Spleen (tissue), 7 donors: ENCODE measurements around the gene HNRNPD.

Experiments
- POLR2A ChIP-seq, 3 donors: fragments of 450-650 bp; IDR thresholded peaks; one replicate each; pipeline ENCODE4 v1.5.1; 2017; ENCODE audit warnings: antibody characterized with exemption in 3 of 3, mild to moderate bottlenecking in 1 of 3
- POLR2AphosphoS5 ChIP-seq, 3 donors: sonication (generic); formaldehyde crosslinking; IDR thresholded peaks; one replicate each; pipeline ENCODE4 v1.5.1; 2017; ENCODE audit warnings: antibody characterized with exemption in 3 of 3
- TF ChIP-seq, protein P1 (sequence below), 11 experiments: fragments of 200-600 bp in 7 of 11; fragments of 450-650 bp in 4 of 11; sonication (generic) in 4 of 11; IDR thresholded peaks in 8 of 11; conservative IDR thresholded peaks in 3 of 11; 1 replicate in 7 of 11; 2 replicates in 4 of 11; pipeline versions ENCODE4 v1.4.0 to v1.8.0; 2016 to 2021; ENCODE audit warnings: antibody characterized with exemption in 11 of 11, inconsistent platforms in 4 of 11, mild to moderate bottlenecking in 1 of 11
- donor health status: DM: no; HTN: no; CAD: no; lungs with moderate emphysema.
- donor health status: DM: no; HTN: no; CAD: no.
- donor health status: DM: no; HTN: no; CAD: no.

DNA sequence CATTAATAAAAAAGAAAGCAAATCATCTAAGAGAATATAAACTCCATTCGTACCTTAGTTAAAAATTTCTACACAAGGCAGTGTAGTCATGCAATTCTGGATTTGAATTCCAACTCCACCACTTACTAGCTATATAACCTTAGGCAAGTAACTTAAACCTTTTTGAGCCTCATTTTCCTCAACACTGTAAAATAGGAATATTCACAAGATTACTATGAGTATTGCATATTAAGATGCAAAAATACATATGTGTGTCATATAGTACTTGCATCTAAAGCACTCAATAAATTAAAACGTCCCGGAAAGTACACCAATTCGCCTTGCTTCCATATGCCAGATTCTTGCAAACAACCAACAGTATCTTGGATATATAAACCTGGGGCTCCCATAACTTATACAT lies 42.0 kb downstream of the HNRNPD start:
- TF ChIP-seq, protein P1, sequence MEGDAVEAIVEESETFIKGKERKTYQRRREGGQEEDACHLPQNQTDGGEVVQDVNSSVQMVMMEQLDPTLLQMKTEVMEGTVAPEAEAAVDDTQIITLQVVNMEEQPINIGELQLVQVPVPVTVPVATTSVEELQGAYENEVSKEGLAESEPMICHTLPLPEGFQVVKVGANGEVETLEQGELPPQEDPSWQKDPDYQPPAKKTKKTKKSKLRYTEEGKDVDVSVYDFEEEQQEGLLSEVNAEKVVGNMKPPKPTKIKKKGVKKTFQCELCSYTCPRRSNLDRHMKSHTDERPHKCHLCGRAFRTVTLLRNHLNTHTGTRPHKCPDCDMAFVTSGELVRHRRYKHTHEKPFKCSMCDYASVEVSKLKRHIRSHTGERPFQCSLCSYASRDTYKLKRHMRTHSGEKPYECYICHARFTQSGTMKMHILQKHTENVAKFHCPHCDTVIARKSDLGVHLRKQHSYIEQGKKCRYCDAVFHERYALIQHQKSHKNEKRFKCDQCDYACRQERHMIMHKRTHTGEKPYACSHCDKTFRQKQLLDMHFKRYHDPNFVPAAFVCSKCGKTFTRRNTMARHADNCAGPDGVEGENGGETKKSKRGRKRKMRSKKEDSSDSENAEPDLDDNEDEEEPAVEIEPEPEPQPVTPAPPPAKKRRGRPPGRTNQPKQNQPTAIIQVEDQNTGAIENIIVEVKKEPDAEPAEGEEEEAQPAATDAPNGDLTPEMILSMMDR (IDR thresholded peaks at IDR 0.05 in 8 of 11, conservative IDR thresholded peaks at IDR 0.05 in 3 of 11) = no peak
- TF ChIP-seq POLR2AphosphoS5 (IDR thresholded peaks at IDR 0.05) (no peak), POLR2A (IDR thresholded peaks at IDR 0.05) (no peak)
